C1 segment of cervical spinal cord (tissue), 14 donors: ENCODE measurements around the gene EFCAB5.
A peak's percentile ranks its signal among the peaks of the same experiment; 100 is the strongest.
"Not testable (repeated sequence)": the region's sequence is repeated elsewhere in the genome, so short reads cannot be mapped to it uniquely, and the experiment has no call there.

Experiments
- DNase-seq, 14 donors: peaks; one replicate each; lab custom pipeline; 2025; lab: John Stamatoyannopoulos, UW

Gene EFCAB5

GRCh38 chr17:30005709-30006320, 64.4 kb downstream of the EFCAB5 start:
- DNase-seq = no peak

GRCh38 chr17:30011934-30012333, 70.5 kb downstream of the EFCAB5 start:
- not testable (repeated sequence) for DNase-seq

GRCh38 chr17:30021708-30022317, 80.4 kb downstream of the EFCAB5 start:
- DNase-seq = peak in 1 of 14 donors; percentile 2

DNA sequence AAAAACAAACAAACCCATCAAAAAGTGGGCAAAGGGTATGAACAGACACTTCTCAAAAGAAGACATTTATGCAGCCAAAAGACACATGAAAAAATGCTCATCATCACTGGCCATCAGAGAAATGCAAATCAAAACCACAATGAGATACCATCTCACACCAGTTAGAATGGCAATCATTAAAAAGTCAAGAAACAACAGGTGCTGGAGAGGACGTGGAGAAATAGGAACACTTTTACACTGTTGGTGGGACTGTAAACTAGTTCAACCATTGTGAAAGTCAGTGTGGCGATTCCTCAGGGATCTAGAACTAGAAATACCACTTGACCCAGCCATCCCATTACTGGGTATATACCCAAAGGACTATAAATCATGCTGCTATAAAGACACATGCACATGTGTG, 83.9 kb downstream of the EFCAB5 start:
- DNase-seq = not testable (repeated sequence)

- DNase-seq = no peak
Observed at GRCh38 chr17:30027676-30028075, 86.2 kb downstream of the EFCAB5 start.

DNA sequence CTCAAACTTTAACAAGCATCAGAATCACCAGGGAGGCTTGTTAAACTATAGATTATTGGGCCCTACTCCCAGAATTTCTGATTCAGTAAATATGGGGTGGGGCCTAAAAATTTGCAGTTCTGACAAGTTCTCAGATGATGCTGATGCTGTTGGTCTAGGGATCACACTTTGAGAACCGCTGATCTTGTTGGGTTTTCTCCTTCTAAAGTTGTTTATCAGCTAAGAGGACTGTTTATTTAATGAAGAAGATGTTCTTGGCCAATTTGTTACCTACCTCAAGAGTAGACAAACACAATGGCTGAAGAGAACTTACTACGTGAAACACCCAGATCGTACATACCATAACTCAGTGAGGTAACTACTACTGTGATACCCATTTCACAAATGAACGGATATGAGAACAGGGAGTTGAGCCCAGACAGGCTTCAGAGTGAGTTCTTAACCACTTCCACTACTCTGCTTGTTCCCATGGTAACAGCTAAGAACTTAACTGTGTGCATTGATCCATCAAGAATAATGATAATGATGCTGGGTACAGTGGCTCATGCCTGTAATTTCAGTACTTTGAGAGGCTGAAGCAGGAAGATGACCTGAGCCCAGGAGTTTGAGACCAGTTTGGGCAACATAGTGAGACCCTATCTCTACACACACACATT, 89.9 kb downstream of the EFCAB5 start:
- no peak for DNase-seq

DNA sequence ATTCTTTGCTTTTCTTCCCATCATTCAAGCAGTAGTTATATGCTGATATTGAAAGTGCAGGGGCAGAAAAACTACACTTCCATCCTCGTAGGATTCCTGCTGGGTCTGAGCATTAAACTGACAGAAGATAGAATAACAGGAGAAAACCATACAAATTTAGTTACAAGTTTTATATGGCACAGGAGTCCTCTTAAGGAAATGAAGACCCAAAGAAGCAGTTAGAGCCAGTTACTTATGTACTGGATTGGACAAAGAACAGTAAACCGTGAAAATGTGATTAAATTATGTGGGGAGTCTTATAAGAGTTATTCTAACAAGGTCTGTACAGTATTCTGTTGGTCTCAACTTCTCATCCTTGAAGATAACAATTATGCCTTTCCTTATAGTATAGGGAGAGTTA, 93.9 kb downstream of the EFCAB5 start:
- no peak for DNase-seq

DNA sequence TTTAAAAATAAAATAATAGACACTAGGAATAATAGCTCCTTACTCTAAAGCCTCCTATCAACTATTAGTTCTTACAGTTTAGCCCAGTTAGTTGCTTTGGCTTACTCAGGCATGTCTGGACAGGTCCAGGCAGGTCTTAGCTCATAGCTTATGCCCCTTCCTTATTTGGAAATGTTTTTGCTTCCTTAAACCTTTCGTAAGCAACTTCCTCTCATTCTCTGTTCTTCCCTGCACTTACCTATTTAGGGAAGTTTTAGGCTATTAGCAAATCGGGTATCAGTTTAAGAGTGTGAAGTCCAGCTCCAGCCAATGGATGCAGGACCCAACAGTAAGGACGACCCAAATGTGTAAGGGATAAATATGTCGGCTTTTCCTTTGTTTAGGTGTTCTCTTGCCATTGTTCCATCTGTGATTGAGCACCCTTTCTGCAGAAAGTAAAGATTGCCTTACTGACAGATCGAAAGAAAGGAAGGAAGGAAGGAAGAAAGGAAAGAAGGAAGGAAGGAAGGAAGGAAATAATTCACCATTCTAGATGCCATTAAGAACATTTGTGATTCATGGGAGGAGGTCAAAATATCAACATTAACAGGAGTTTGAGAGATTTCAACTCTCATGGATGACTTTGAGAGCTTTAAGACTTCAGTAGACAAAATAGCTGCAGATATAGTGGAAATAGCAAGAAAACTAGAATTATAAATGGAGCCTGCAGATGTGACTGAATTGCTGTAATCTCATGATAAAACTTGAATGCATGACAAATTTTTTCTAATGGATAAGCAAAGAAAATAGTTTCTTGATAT, 99.5 kb downstream of the EFCAB5 start:
- DNase-seq = not testable (repeated sequence)

DNA sequence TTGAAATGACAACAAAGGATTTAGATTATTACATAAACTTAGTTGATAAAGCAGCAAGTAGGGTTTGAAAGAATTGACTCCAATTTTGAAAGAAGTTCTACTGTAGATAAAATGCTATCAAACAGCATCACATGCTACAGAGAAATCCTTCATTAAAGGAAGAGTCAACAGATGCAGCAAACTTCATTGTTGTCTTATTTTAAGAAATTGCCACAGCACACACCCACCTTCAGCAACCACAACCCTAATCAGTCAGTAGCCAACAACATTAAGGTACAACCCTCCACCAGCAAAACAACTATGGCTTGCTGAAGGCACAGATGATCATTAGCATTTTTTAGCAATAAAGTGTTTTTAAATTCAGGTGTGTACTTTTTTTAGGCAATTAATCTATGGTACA, 100.1 kb downstream of the EFCAB5 start:
- no peak for DNase-seq

DNA sequence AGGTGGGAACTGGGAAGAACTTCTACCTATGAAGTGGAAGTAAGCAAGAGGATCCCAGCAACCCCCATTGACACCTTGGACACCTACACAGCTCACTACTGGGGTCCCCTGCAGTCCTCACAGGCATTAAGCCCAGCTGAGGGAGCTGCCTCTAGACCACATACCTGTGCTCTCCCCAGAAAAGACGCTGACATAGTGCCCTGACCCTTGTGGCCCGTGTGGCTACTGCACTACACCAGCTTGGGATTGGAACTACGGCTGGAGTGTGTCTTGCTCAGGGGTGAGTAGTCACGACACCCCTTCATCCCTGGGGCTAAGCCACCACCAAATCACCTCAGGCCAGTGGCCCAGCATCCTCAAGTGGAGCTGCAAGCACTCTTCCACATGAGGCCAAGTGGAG, 120.9 kb downstream of the EFCAB5 start:
- DNase-seq = no peak

DNA sequence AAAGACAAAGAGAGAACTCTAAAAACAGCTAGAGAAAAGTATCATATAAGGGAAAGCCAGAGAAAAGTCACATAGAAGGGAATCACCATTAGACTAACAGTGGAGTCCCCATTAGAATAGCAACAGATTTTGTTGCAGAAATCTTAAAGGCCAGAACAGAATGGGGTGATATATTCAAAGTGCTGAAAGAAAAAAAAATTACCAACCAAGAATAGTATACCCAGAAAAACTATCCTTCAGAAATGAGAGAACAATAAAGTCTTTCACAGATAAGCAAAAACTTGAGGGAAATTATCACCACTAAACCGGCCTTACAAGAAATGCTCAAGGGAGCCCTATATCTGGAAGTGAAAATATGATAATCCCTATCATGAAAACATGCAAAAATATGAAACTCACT, 123.3 kb downstream of the EFCAB5 start:
- no peak for DNase-seq

GRCh38 chr17:30068465-30068864, 127.0 kb downstream of the EFCAB5 start:
- no peak for DNase-seq

GRCh38 chr17:30074254-30074653, 132.8 kb downstream of the EFCAB5 start:
- no peak for DNase-seq

- no peak for DNase-seq
Observed at GRCh38 chr17:30074730-30075129, 133.3 kb downstream of the EFCAB5 start.

GRCh38 chr17:30082773-30083172, 141.3 kb downstream of the EFCAB5 start:
- no peak for DNase-seq

DNA sequence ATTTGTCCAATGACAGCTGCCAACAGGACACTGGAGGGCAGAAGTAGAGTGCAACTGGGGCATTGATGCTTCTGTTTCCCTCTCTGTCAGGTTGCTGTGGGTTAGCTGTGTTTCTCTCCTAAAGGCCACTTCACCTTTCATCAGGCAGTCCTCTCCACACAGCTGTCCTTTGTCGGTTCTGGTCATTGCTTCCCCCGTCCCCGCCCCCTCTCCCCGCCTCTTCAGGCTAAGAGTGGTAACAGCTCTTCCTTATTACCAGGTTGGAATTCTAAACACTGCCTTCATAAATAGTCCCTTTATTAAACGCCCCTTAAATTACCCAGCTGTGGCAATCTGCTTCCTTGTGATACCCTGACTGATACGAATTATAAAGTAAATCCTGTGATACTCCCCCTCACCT, 143.4 kb downstream of the EFCAB5 start:
- no peak for DNase-seq

DNA sequence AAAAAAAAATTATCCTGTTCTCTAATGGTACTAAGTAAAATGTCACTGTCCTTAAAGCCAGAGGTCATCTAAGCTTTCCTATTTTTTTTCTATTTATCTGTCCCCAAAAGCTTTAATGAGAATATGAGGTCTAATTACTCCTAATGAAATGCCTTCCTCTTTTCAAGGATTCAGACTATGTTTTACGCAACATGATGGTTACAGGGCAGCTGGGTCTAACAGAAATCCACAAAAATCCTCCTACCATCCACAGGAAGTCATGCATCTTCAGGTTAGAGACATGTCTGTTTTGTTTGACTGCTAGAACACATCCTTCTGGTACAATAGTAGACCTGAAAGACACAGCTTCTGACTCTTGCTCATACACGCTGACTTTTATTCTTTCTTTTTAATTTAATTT, 145.5 kb downstream of the EFCAB5 start:
- DNase-seq = no peak

GRCh38 chr17:30087431-30087830, 146.0 kb downstream of the EFCAB5 start:
- not testable (repeated sequence) for DNase-seq

DNA sequence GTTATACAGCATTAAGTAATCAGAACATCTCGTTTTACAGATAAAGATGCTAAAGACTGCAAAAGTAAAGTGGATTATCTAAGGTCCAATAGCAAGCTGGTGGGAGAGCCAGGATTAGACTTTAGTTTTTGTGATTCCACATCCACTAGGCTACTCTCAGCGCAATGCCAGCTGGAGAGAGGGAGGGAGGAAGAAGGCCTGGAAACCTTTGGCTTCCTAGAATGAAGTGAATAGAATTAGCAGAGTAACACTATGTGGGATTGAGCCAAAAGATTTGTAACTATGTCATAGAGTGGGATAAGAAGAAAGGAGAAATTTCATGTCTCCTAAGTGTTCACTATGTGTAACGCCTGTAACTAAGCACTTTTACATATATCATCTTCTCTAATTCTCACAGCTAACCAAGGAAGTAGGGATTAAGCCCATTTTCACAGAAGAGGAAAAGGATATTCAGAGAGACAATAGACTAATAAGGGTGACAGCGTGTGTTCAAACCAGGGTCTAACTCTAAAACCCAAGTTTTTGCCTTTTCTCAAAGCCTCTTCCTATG, 149.8 kb downstream of the EFCAB5 start:
- no peak for DNase-seq

DNA sequence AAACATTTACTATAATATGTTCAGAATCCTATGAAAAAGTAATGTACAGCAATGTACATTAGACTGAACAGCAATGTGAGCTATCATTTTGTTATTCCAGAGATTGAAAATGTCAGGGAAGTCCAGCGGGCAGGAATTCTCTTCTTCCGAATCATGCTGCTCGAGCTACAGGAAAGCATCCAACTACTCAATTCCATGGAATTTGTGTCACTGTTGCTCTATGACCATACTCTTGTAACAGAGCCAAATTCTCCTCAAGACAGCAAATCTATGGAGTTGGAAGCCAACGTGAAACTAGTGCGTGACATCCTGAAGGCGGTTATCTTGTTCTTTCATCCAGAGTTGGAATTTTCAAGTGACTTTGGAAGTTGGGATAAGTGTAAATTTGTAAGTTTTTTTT, 150.3 kb downstream of the EFCAB5 start:
- no peak for DNase-seq

- DNase-seq = no peak
Observed at GRCh38 chr17:30092886-30093285, 151.5 kb downstream of the EFCAB5 start.
